HL-60/S4 (cell line): ENCODE results near the gene TRPM3.

ENCODE experiments used
- in situ Hi-C: fragments of 300-500 bp; cut with MboI; formaldehyde crosslinking; loops from 2 replicates; pipeline ENCODE4 v1.14.3; 2022; ENCODE audit warnings: low sequenced_read_pairs

Gene TRPM3

DNA sequence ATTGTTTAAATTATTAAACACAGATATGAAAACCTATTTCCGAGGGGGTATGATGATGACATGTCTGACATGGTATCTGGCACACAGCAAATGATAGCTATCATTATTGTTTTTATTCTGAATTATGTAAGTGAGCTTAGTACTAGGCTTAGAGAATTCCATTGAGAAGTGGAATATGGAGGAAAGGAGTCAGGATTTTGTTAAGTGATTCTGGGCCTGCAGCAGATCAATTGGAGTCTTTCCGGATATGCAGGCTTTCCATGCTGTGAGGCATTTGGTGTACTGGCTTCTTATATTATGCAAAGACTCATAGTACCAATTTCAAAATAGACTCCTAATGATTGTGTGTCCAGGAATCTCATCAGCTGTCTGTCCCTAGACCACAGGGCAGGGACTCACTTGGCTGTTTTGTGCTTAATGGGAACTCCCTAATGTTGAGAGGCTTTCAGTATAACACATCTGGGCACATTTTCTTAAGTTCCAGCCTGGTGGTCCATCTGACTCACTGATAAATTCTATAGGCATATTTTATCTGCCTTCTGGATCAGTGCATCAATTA is 527.0 kb downstream of the TRPM3 start:
- in situ Hi-C loops, result loop anchor here (25.0 kb wide), 1 partner anchor 232 kb away; no protein-coding TSS in a partner anchor

DNA sequence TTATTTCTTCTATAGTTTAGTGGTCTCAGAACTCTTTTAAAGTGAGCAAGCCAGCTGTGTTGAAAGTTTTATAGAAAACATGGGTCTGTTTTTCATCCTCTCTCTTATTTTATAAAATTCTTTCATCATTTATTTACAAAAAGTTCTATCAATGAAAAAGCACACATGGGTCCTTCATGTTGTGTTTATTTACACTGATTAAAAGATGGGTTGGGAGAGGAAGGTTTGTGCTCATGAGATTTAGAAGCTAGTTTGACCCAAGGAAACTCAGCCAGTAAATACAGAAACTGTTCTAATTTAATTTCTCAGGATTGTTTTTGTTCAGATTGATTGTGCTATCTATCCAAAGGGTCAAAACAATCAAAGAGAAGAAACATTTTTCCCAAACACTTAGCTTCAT is 528.2 kb downstream of the TRPM3 start:
- in situ Hi-C loops, result loop anchor here (25.0 kb wide), 1 partner anchor 231 kb away; no protein-coding TSS in a partner anchor

DNA sequence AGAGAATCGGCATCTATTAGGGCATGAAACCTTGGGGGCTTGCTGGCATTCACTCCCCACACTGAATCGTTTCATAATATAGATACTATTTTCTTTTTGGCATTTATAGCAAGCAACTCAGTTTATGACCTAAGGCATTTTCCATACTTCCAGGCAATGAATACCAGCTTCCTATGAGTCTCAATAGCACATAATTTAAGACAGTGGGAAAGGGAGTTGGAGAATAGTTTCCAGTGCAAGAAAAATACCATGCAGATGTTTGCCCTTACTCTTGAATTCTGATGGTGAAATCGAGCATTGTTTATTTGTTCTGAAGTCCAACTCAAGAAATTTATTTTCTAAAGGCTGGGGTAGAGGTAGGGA is 531.1 kb downstream of the TRPM3 start:
- in situ Hi-C loops, result loop anchor here (25.0 kb wide), 1 partner anchor 228 kb away; no protein-coding TSS in a partner anchor

DNA sequence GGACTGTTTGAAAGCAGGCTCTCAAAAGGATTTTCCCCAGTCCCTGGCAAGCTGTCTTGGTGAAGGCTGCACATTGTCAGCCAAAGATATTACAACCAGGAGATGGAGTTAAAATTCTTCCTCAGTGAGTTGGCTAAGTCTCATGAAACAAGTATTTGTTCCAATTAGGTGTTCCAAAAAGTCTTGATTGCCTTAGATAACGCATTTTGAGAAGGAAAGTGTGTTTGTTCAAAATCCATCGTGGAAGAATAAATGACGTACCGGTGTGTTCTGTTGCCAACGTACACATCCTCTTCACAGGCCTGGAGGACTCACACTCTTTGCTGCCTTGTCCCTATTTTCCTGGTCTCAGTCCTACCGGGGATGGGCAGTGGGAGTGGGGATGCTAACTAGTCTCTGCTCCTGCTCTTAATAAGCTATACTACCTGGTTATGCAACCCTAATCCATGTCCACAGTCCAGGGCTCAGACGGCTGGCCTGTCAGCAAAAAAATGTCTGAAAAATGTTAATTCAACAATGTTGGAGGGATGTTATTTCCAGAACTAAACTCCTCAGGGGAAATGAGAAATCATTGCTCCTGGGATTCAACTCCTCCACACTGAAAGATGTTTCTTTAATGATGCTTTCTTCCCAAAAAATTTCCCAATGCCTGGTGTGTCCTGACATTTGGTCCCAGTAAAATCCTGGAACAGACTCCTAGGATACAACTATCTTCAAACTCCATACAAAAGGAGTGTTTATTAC is 531.7 kb downstream of the TRPM3 start:
- in situ Hi-C loops, result loop anchor here (25.0 kb wide), 1 partner anchor 227 kb away; no protein-coding TSS in a partner anchor

DNA sequence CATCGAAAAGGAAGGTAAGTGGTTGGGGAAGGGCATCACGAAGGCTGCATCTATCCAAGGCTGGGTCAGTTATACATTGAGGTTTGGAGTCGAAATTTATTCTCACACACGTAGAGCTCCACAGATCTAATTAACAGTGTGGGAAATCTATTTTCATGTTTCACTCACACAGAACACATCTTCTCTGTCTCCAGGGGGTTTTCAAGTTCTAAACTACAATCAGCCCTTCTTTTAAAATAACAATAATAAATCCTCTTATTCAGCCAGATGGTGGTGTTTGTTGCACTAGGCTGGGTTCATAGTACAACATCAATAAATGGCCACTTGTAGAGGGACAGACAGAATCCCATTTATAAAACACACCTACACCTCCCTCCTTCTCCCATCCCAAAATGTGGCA is 532.4 kb downstream of the TRPM3 start:
- in situ Hi-C loops, result loop anchor here (25.0 kb wide), 1 partner anchor 227 kb away; no protein-coding TSS in a partner anchor

DNA sequence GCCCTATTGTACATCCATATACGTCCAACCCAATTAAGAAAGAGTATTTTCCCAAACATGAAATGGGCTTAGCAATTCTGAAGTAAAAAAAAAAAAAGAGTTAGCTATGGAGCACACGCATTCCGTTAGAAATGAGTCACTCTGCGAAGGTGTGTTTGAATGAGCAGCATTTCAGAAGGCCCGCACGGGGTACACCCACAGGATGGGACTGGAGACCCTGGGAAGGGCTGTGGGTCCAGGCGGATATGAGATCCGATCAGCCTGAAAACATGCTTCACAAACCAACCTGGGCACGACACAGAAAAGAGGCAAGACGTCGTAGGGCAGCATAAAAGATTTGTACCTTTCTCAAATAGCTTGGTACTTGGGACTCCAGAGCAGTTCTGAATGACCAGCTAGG is 533.0 kb downstream of the TRPM3 start:
- in situ Hi-C loops, result loop anchor here (25.0 kb wide), 1 partner anchor 226 kb away; no protein-coding TSS in a partner anchor

DNA sequence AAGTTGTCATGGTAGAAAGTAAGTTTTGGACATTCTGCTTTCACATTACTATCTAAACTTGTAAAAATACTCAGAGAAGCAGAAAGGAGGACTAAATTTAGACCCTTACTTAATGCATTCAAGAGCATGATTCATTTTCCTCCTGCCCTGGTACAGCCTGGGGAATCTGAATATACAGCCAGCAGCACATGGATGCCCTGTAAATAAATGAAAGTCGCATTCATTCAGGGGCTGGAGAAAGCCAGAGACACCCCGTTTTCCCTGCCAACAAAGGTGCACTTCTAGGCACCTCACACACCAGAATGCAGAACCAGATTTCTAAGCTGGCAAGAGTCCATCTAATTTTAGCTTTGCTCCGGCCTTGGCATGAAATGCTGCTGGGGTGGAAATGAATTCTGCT is 534.2 kb downstream of the TRPM3 start:
- in situ Hi-C loops, result loop anchor here (25.0 kb wide), 1 partner anchor 225 kb away; no protein-coding TSS in a partner anchor

DNA sequence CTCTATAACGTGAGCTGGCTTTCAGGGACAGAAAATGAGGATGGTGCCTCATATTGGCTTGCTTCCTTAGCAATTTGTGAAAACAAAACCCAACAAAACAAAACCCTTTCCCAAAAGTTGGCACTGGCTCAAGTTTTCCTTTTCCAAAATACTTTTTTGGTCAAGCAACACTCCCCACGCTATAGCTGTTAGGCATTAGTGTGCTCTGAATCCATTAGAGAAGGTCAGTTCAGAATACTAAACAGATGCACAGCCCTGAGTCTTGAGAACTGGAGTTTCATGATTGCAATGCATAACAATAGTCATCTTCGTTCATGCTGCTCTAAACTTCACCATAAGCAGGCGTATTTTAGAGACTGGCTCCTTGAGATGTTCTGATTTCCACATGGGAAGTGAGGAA is 534.9 kb downstream of the TRPM3 start:
- in situ Hi-C loops, result loop anchor here (25.0 kb wide), 1 partner anchor 224 kb away; no protein-coding TSS in a partner anchor

DNA sequence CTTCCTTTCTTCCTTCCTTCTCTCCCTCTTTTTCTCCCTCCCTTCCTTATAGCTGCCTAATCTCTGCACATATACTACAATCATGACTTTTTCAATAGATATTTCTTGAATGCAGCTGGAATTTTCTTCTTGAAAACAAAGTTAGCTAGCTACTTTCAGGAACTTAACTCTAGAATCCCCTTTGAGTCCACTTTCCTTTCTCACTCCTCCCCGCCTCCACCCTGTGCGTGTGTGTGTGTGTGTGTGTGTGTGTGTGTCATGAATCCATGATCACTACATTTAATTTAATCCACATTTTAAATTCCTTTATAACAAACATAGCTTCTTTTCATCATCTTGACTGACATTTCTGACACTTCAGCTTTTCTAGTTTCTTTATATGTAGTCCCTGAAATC is 539.5 kb downstream of the TRPM3 start:
- in situ Hi-C loops, result loop anchor here (25.0 kb wide), 1 partner anchor 220 kb away; no protein-coding TSS in a partner anchor

DNA sequence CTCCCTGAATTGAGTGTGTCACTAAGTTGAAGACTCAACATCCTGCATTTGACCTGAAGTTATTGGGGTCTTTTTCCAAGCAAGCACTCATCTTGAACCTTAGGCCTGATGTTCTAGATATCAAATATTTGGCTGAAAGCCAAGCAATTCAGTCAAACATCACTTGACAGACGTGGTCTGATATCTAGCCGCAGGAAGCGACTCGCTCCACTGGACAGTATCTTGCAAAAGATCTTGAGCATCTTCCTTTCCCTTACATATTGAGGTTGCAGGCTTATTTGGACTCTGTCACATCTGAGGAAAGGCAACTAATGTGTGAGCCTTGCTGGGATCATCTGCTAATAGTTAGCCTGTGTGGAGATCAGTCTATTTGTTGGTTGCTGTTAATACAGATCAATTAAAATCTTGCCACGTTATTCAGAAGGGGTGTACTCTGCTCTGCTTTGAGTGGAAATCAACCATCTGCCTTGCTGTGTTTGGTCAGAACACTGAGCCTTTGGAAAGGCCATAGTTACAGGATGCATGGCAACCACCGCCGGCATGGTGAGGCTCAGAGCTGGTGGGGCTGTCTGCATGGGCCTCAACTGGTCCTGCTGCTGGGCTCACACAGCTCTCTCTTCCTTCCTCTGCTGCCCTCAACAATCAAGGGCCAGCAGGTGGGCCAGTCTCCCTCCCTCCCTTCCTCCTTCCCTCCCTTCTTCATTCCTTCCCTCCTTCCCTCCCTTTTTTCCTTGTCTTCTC is 540.0 kb downstream of the TRPM3 start:
- in situ Hi-C loops, result loop anchor here (25.0 kb wide), 1 partner anchor 219 kb away; no protein-coding TSS in a partner anchor

DNA sequence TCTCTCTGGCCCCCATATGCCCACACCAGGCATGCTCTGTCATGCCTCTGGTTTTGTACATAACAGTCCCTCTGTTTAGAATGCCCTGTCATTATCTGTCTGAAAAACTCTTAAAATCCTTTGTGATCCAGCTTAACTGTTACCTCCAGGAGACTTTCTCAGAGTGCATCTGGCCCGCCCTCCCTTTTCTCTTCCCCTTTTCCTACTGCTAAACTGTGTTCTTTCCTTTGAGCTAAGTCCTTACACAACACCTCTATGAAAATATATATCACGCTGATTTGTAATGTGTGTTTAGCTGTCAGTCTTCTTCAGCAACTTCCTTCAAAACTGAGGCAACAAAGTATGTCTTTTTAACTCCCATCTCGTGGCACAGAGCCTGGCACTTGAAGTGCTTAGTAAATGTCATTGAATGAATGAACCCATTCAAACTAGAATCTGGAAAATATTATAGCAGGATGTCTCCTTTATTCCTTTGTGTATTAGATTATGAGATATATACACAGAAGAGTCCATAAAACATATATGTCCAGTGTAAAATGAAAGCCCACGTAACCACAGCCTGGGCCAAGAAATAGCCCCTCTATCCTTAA is 540.7 kb downstream of the TRPM3 start:
- in situ Hi-C loops, result loop anchor here (25.0 kb wide), 1 partner anchor 218 kb away; no protein-coding TSS in a partner anchor

DNA sequence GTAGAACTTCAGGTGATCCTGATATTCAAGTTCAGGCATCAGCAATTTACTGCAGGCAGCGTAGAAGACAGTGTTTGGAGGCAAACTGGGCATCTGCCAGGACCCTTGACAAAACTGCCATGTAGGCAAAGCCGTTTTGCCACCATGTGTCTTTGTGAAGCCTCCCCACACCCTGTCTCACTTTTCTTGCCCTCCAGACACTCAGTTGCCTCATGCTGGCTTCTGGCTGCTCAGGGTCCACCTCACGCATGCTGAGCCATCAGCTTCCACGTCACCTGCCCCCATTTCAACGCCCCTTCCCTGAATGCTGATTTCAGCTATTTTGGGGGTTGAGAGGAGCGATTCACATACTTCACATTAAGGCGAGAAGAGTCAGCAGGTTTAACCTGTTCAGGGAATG is 541.7 kb downstream of the TRPM3 start:
- in situ Hi-C loops, result loop anchor here (25.0 kb wide), 1 partner anchor 217 kb away; no protein-coding TSS in a partner anchor

DNA sequence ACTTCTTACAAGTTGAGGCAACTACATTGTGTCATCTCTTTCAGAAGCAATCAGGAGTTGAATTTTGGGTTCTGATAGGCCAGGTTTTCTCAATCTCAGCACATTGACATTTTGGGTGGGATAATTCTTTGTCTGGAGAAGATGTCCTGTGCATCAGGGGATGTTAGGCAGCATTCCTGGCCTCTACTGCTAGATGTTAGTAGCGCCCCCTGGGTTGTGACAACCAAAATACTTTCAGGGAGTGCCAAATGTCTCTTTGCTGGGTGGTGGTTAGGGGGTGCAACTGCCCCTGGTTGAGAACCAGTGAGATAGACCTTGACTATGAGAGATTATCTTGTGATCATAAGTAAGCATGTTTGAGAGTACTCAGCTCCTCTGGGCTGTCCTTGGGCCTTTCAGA is 542.7 kb downstream of the TRPM3 start:
- in situ Hi-C loops, result loop anchor here (25.0 kb wide), 1 partner anchor 216 kb away; no protein-coding TSS in a partner anchor

DNA sequence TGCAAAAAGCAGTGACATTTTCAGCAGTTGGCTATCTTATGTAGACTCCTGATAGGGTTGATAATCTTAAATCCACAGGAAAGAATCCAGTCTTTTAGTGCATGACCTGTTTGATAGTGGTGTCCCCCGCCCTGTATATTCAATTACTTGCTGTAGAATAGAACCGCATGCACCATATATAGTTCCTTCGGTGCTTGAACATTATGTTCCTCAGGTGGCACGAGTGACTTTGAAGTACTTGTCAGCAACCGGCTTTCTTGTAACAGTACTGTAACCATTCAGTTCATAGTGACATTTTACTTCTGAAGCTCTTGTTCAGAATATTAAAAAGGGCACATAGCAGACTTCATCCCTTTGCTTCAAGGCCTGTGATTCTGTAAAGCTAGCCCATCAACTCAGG is 543.8 kb downstream of the TRPM3 start:
- in situ Hi-C loops, result loop anchor here (25.0 kb wide), 1 partner anchor 215 kb away; no protein-coding TSS in a partner anchor

DNA sequence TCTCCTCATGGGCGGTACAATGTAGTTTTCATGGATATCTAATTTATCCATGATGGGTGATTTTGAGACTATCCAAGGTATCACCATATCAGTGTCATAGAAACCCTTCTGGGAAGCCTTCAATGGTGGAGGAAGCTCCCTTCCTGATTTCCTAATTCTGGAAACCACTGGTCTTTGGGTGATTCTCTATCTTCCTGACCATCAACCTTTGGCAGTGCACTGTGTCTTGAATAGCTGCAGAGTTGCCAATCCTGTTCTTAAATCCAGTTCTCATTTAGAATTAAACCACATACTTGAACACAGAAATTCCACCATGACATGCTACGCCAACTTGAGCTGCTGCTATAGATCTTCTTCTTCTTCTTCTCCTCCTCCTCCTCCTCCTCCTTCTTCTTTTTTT is 545.3 kb downstream of the TRPM3 start:
- in situ Hi-C loops, result loop anchor here (25.0 kb wide), 1 partner anchor 214 kb away; no protein-coding TSS in a partner anchor

DNA sequence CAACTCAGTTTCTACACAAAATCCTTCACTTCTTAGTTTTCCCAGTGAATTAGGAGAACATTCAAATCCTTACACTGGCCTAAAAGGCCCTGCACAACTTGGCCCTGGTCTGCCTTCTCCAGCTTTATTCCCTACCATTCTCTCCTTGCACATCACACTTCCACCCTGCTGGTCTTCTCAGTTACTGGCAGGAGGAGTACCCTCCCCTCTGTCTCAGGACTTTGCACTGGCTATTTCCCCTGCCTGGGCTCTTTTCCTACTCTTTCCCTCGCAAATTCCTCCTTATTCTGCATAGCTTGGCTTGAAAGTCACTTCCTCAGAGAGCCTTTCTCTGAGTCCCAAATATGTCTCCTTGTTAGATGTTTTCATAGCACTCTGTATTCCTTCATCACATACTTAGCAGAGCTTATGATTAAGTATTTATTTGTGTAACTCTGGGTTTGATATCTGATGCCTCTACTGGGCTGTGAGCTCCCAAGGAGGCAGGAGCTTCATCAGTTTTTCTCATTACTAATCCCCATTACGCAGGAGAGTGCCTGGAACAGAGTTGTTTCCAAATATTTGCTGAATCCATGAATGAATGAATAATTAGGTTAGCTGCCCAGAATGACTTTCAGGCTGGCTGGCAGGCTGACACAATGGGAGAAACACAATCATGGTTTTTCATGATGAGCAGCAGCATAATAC is 547.1 kb downstream of the TRPM3 start:
- in situ Hi-C loops, result no loop called here

DNA sequence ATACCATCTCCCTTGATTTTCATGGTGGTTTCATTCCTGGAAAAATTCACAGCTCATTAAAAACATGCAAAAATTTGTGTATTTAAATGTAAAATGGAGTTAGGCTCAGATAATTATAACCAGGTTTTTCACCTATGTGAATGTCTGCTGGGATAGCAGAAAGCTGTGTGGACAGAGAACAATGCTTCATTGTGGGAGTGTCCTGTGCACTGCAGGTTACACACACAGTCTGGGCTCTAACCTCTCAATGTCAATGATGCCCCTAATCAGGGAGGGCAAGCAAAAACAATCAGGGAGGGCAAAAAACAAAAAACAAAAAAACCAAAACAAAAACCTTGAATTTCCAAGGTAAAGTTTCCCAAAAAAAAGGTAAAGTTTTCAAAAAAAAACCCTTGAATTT is 548.1 kb downstream of the TRPM3 start:
- in situ Hi-C loops, result no loop called here

DNA sequence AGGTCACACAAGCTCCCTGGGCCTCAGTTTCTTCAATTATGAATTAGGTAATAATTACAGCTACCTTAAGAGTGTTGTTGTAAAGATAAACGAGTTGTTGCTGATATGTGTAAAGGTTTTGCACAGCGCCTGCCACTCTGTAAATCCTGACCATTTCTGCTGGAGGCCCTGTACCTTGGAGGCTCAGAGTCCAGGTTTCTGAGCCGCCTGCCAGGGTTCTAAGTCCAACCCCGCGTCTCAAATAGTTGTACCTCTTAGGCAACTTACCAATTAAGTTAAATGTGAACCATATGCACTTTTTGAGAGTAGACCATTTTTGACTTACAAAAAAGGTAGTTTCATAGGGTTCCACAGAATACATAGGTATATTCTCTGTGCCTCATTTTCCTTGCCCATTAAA is 550.2 kb downstream of the TRPM3 start:
- in situ Hi-C loops, result no loop called here

DNA sequence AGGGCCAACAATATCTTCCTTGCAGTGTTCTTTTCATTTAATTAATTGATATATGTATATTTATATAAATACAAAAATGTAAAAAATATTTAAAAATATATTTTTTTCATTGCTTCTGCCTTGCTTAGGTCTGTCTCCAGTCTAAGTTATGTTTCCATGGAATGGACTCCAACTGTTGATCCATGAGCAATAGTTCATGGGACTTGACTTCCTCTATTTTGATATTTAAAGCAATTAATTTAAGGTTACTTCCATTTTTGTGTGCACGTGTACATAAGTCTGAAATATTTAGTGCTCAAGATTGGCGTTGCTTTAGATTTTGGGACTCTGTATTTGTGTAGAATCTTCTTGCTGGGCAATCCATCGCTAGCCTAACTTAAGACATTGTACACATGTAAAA is 551.6 kb downstream of the TRPM3 start:
- in situ Hi-C loops, result no loop called here
